Measurements from ENCODE around the gene PDAP1.
"Not testable (repeated sequence)": the region's sequence is repeated elsewhere in the genome, so short reads cannot be mapped to it uniquely, and the experiment has no call there.

The PDAP1 gene

DNA sequence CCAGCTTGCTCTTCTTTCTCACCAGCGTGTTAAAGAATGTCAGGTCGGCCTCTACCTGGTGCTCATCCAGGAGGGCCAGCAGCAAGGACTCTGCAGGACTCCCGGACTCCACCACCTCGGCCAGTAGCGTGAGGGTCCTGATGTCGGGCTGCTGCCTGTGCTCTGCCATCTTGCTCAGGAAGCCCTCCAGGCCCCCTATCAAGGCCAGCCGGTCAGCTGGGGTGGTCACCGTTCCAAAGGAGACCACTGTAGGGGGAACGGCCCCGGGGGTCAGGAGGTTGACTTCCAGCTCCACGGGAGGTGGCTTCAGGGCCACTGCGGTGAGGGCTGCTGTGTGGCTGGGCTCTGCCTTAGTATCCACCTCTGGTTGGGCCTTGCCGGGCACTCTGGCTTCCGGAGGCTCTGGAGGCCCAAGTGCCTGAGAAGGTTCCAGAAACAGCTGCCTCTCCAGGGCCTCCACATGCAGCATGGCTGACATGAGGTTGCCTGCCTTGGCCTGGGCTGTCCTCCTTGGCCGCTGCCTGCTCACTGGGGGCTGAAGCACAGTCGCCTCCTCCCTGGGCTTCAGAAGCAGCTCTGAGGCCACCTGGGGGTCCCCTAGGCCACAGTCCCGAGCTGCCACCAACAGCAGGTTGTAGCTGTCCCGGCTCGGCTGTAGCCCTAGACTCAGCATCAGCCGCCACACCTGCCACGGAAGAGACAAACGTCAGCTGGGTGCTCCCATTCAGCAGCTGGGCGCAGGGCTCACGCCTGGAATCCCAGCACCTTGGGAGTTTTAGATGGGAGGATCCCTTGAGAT, 16.7 kb upstream of the PDAP1 start:
- no peak for DNase-seq

DNA sequence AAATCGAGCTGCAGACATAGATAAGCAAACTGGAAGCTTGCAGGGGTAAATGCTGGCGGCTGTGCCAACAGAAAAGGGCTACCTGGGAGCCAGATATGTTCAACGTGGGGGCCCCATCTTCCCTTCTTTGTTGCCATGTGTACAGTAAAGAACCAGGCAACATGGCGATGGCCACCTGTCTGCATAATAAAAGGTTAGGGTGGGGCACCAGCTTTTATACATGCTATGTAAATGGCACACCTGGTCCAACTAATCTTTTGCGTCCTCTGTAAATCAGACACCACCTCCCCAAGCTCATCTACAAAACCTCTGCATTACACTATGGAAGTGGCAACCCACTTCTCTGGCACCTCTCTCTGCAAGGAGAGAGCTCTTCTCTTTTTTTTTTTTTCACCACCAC, 14.2 kb upstream of the PDAP1 start:
- DNase-seq, result peak; percentile 60

GRCh38 chr7:99422186-99422585, 13.8 kb upstream of the PDAP1 start:
- no peak for DNase-seq

- DNase-seq, result no peak
Observed at GRCh38 chr7:99420986-99421385, 12.6 kb upstream of the PDAP1 start.

- no peak for DNase-seq
Observed at GRCh38 chr7:99420213-99420612, 11.8 kb upstream of the PDAP1 start.

DNA sequence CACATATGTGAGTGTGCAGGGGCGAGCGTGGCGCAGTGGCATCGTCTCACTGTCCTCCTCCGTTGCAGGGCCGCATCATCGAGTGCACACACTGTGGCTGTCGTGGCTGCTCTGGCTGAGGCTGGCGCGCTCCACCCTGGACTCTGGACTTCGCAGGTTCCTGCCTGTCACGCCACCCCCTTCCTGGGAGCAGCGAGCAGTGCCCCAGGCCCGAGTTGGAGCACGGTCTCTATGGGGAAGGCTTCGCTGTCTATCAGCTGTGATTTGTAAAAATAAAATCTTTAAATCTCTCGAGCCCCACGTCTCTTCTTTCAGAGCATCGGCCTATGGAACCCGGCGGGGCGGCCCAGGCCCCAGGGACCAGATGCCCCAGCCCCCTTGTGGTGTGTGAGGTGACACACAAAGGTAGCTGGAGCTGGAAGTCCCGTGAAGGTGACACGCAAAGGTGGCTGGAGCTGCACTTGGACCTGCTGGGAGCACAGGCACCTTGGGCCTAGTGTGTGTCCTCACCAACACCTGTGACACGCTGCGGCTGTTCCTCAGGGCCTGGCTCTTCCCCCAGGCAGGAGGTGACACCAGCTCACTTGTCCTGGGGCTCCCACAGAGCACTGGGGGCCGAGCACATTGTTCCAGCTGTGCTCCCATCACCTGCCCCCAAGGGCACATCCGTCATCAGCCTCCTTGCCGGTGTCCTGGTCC, 11.1 kb upstream of the PDAP1 start:
- no peak for DNase-seq

GRCh38 chr7:99418260-99418659, 9.9 kb upstream of the PDAP1 start:
- DNase-seq, result no peak

GRCh38 chr7:99415513-99416127, 7.2 kb upstream of the PDAP1 start:
- not testable (repeated sequence) for DNase-seq

GRCh38 chr7:99410635-99411034, 2.2 kb upstream of the PDAP1 start:
- no peak for DNase-seq

GRCh38 chr7:99409806-99410205, 1.4 kb upstream of the PDAP1 start:
- DNase-seq, result no peak

DNA sequence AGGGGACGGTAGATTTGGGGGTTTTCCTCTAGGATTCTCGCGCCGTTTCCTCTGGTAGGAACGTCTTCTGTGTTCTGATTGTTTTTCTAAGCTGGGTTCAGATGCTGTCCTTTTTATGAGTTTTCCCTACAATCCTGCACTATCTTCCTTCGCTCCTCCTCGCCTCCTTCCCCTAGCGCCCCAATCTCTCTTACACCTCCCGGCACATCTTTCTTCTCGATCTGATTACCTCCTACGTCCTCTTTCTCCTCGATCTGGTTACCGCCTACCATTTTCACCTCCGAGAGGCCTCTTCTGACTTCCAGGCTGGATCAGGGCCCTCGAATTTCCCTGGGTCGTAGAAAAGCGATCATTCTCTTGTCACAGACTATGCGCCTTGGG, 785 bp upstream of the PDAP1 start:
- DNase-seq, result no peak

GRCh38 chr7:99407872-99408378, 472 bp downstream of the PDAP1 start:
- DNase-seq, result peak; percentile 49

GRCh38 chr7:99406557-99406956, 1.8 kb downstream of the PDAP1 start:
- no peak for DNase-seq

DNA sequence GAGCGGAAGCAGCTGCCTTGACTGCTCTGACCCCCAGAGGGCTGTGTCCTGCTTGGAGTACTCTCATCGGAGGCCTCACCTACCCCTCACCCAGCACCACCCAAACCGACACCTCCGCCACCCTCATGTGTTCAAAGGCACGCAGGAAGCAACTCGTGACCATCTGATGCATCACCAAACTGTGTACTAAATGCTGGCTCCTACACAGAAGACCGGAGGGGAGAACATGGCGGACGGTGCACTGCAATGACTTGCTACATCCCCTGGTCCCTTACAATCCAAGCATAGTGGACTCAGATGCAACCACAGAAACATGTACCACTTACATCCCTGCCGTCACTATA, 3.4 kb downstream of the PDAP1 start:
- DNase-seq, result no peak

GRCh38 chr7:99404235-99404976, 4.0 kb downstream of the PDAP1 start:
- DNase-seq, result no peak

GRCh38 chr7:99403764-99404163, 4.6 kb downstream of the PDAP1 start:
- DNase-seq, result no peak

- DNase-seq, result no peak
Observed at GRCh38 chr7:99402854-99403253, 5.5 kb downstream of the PDAP1 start.

DNA sequence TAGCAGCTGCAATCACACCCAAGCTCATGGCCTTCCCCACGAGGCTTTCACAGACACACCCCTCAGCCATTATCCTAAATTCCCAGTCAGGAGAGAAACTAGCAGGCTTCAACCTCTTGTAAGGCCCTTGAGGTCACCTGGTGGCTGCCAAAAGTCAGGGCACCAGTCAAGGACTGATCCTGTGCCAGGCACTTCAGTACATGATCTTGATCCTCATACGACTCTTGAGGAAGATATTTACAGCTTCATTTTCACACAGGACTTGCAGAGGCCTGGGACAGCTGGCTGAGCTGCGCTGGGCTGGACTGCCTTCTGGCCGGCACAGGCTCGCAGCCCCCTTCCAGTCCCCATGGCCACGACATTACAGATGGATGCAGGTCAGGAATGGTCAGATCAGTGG, 8.8 kb downstream of the PDAP1 start:
- no peak for DNase-seq

GRCh38 chr7:99398891-99399445, 9.4 kb downstream of the PDAP1 start:
- DNase-seq, result no peak

- DNase-seq, result no peak
Observed at GRCh38 chr7:99397297-99397983, 11.0 kb downstream of the PDAP1 start.

DNA sequence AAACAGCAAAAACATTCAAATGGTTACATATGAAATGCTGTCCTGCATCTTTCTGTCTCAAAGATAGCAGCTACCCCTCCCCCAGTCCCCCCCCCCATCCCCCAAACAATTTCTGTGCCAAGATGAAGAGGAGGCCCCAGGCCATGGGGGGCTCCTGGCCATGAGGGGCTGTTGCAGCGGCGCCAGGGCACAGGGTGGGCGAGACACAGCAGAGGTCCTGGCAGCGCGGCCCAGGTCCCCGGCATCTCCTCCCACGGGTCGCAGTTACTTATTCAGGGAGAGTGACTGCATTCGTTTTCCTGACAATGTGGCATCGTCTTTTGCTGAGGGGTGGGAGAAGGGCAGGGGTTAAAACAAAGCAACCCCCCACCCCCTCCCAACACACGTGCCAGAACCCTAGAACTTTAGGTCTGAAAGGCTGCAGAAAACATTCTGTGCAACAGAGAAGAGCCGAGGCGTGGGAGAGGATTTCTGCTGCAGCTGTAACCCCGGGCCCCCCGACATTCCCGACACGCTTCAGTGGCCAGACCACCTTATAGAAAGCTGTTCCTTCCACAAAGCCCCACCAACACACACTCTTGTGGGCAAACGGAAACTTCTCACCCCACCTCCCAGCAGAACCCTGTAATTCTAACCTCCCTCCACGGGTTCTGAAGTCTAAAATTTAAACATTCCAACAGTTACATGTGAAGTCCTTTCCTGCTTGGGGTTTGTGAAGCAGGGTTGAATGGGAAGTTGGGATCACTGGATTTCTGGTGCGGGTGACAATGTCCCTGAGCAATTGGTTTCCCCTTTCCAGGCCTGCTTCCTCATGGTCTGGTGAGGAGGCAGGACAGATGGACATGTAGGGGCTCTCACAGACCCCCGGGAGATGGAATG, 11.7 kb downstream of the PDAP1 start:
- DNase-seq, result no peak

Data from NCI-H2171 treated with DMSO at 0.1 percent for 48 hours (cell line).